GM12874 (cell line): Measurements from ENCODE around the gene FGFR2.

ENCODE experiments used
- CTCF ChIP-seq: IDR thresholded peaks from 2 replicates; pipeline ENCODE4 v1.5.1; 2011; ENCODE audit warnings: low read depth, mild to moderate bottlenecking, control low read depth, low read length, moderate library complexity; ENCODE audit not compliant: insufficient read depth

Gene FGFR2

DNA sequence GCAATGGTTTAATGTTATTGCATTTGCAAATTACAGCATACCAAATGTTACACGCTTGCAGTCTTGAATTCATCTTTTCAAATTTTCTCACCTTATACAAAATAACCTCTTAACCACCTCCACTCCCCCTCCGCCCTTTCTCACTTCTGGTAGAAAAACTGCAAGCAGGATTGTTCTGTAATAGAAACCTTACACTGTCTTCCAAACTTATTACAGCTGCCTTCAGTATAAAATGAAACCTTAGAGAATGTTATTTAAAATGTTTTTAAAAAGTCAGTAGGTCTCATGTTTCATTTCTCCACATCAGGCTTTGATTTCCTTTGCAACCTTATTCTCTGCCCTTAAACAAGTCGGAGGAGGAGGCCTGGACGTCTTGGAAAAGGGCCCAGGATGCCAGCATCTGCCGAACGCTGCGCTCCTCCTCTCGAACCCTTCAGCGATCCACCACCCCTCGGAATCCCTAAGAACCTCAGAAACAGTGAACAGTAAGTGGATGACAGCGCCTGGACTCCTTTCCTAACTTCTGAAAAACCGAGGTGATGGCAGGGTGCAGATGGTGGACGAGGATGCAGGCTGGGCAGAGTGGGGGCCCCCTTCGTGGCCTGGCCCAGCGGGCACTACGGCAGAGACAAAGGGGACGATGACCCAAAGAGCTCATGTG lies 74.0 kb downstream of the FGFR2 start:
- no peak for TF ChIP-seq CTCF

- no peak for TF ChIP-seq CTCF
These were observed 75.4 kb downstream of the FGFR2 start for GRCh38 chr10:121522831-121523230.

GRCh38 chr10:121521794-121522556 lies 76.3 kb downstream of the FGFR2 start:
- no peak for TF ChIP-seq CTCF

- TF ChIP-seq CTCF = no peak
These were observed 78.2 kb downstream of the FGFR2 start for GRCh38 chr10:121519901-121520493.

DNA sequence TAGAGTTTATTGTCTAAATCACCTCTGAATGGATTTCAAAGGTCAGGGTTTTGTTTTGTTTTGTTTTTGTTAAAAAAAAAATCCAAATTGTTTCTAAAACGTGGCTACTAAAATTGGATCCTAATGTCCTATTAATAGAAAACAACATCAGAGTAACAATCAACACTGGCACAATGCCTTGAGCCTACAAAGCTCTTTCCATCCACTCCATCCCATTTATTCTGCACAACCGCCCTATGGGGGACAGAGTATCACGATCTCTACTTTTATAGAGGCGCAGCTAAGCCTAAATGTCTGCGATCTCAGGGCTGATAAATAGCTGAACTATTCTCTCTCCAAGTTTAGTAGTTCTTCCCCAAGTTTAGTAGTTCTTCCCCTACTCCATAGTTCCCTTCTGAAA lies 78.8 kb downstream of the FGFR2 start:
- no peak for TF ChIP-seq CTCF

DNA sequence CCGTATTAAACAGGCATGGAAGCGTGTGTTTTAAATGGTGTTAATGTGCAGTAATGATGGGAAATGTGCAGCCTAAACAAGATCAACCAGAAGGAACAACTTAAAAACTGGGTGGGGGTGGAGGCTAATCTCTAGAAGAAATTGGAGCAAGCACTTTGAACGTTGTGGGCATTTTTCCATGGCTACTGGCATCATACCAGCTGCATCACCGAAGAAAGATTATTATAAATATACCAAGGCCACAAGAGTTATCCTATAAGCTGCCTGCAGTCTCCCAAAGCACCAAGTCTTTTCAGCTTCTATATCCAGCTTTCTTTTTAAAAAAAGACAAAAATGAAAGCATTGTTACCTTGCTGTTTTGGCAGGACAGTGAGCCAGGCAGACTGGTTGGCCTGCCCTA lies 79.9 kb downstream of the FGFR2 start:
- no peak for TF ChIP-seq CTCF

DNA sequence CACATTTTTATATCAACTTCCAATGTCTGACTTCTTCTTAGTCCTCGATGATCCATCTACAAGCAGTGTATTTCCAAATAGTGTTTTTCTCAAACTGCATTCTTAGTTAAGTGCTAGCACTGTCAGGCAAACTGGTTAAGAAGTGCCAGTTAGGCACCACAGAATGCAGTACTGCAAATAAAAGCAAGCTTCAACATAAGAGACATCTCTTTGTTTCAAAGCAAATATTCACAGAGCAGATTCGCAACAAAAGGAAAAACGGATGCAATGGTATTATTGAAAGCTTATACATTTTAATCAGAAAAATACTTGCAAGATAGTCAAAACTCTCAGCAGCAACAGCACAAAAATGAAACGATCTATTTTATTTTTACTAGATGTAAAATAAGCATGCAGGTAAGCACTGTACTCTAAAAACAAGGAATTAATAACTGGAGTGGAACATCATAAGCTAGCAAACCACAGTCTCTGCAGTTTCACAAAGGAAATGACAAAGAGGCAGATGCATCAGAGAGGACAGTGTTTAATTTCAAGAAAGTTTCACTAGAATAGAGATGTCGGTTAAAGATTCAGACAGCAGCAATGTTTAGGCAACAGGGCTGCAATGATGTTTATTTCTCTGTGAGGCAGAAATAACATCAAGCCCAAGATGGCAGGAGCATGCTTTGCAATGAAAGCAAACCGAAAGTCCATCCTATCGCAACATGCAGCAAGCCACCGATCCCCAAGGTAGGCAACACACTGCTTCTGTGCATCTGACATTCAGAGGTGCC lies 82.0 kb downstream of the FGFR2 start:
- no peak for TF ChIP-seq CTCF
